H9 (cell line): Measurements from ENCODE around the gene SOX8. TPM values are rescaled to one million over a fixed set of nuclear protein-coding genes. Genes with fewer than 3 reads are reported as not detected.

Source experiments
- DNase-seq: peaks from one replicate; pipeline ENCODE4 v3.0.0-alpha.2; 2017
- H2AFZ ChIP-seq: one replicate; pipeline ENCODE4 v1.6.1; 2013; ENCODE audit warnings: mild to moderate bottlenecking, low read length, control low read depth, moderate library complexity
- H2AK5ac ChIP-seq: 2 replicates; pipeline ENCODE4 v1.6.1; 2013; ENCODE audit warnings: low read length, control low read depth, mixed read lengths; ENCODE audit not compliant: insufficient read length
- H2BK120ac ChIP-seq: one replicate; pipeline ENCODE4 v1.6.1; 2013; ENCODE audit warnings: low read depth, mild to moderate bottlenecking, low read length, control low read depth, inconsistent platforms; ENCODE audit not compliant: poor library complexity, severe bottlenecking
- H2BK12ac ChIP-seq: 2 replicates; pipeline ENCODE4 v1.6.1; 2013; ENCODE audit warnings: low read length, control low read depth, mixed read lengths, low read depth; ENCODE audit not compliant: insufficient read length
- H2BK15ac ChIP-seq: 2 replicates; pipeline ENCODE4 v1.6.1; 2013; ENCODE audit warnings: low read depth, low read length, control low read depth
- H2BK20ac ChIP-seq: one replicate; pipeline ENCODE4 v1.6.1; 2013; ENCODE audit warnings: low read depth, mild to moderate bottlenecking, low read length, control low read depth, inconsistent platforms; ENCODE audit not compliant: poor library complexity, severe bottlenecking
- H2BK5ac ChIP-seq: 2 replicates; pipeline ENCODE4 v1.6.1; 2013; ENCODE audit warnings: low read length, control low read depth, mixed read lengths; ENCODE audit not compliant: insufficient read length
- H3K14ac ChIP-seq: 2 replicates; pipeline ENCODE4 v1.6.1; 2013; ENCODE audit warnings: low read length, control low read depth; ENCODE audit not compliant: insufficient read depth
- H3K18ac ChIP-seq: 2 replicates; pipeline ENCODE4 v1.6.1; 2013; ENCODE audit warnings: low read depth, mild to moderate bottlenecking, mixed read lengths, low read length, control low read depth; ENCODE audit not compliant: insufficient read length
- H3K23ac ChIP-seq: 2 replicates; pipeline ENCODE4 v1.6.1; 2013; ENCODE audit warnings: low read length, control low read depth, mixed read lengths, low read depth; ENCODE audit not compliant: insufficient read length
- H3K23me2 ChIP-seq: 2 replicates; pipeline ENCODE4 v1.6.1; 2013; ENCODE audit warnings: low read depth, mild to moderate bottlenecking, mixed read lengths, low read length, control low read depth; ENCODE audit not compliant: insufficient read length, poor library complexity, severe bottlenecking
- H3K27ac ChIP-seq: 2 replicates; pipeline ENCODE4 v1.5.1; 2013; ENCODE audit warnings: low read length, control low read depth, mixed read lengths, low read depth; ENCODE audit not compliant: insufficient read length
- H3K27me3 ChIP-seq: 2 replicates; pipeline ENCODE4 v1.6.1; 2013; ENCODE audit warnings: low read length, control low read depth, inconsistent platforms; ENCODE audit not compliant: insufficient read depth
- H3K4ac ChIP-seq: 2 replicates; pipeline ENCODE4 v1.6.1; 2013; ENCODE audit warnings: low read depth, mild to moderate bottlenecking, control low read depth, inconsistent platforms, low read length, moderate library complexity
- H3K4me1 ChIP-seq: 2 replicates; pipeline ENCODE4 v1.6.1; 2013; ENCODE audit warnings: low read length, control low read depth, inconsistent platforms; ENCODE audit not compliant: insufficient read depth
- H3K4me2 ChIP-seq: 2 replicates; pipeline ENCODE4 v1.6.1; 2013; ENCODE audit warnings: low read length, control low read depth, mixed read lengths; ENCODE audit not compliant: insufficient read length, insufficient read depth
- H3K56ac ChIP-seq: 2 replicates; pipeline ENCODE4 v1.6.1; 2013; ENCODE audit warnings: low read depth, mild to moderate bottlenecking, mixed read lengths, low read length, control low read depth; ENCODE audit not compliant: insufficient read length
- H3K79me1 ChIP-seq: 2 replicates; pipeline ENCODE4 v1.6.1; 2013; ENCODE audit warnings: low read depth, mild to moderate bottlenecking, moderate library complexity, low read length, control low read depth, inconsistent platforms; ENCODE audit not compliant: insufficient read depth, poor library complexity, severe bottlenecking
- H3K79me2 ChIP-seq: 2 replicates; pipeline ENCODE4 v1.6.1; 2013; ENCODE audit warnings: low read length, control low read depth, inconsistent platforms; ENCODE audit not compliant: insufficient read depth
- H3K9ac ChIP-seq: 2 replicates; pipeline ENCODE4 v1.6.1; 2013; ENCODE audit warnings: low read length, control low read depth, mixed read lengths; ENCODE audit not compliant: insufficient read length; ENCODE audit errors: extremely low read depth
- H3K9me3 ChIP-seq: one replicate; pipeline ENCODE4 v1.6.1; 2013; ENCODE audit warnings: low read depth, low read length, inconsistent platforms; ENCODE audit not compliant: control insufficient read depth
- H3T11ph ChIP-seq: one replicate; pipeline ENCODE4 v1.6.1; 2013; ENCODE audit warnings: mild to moderate bottlenecking, low read length, control low read depth, inconsistent platforms
- H4K20me1 ChIP-seq: one replicate; pipeline ENCODE4 v1.6.1; 2013; ENCODE audit not compliant: control insufficient read depth, insufficient read length, insufficient read depth
- H4K5ac ChIP-seq: 2 replicates; pipeline ENCODE4 v1.6.1; 2013; ENCODE audit warnings: low read depth, mild to moderate bottlenecking, mixed read lengths, low read length, control low read depth; ENCODE audit not compliant: insufficient read length
- H4K8ac ChIP-seq: replicated peaks from 2 replicates; pipeline ENCODE4 v1.6.1; 2013; ENCODE audit warnings: low read length, control low read depth, mixed read lengths, low read depth; ENCODE audit not compliant: insufficient read length
- H4K91ac ChIP-seq: 2 replicates; pipeline ENCODE4 v1.6.1; 2013; ENCODE audit warnings: low read depth, mild to moderate bottlenecking, moderate library complexity, mixed read lengths, low read length, control low read depth; ENCODE audit not compliant: insufficient read length
- H3K27ac Mint-ChIP-seq, 3 experiments: 2 replicates in 2 of 3; 3 replicates in 1 of 3; pipeline ENCODE4 v1.8.0; 2020 to 2021; ENCODE audit warnings: mixed read lengths in 3 of 3, mild to moderate bottlenecking in 1 of 3, moderate library complexity in 1 of 3
- H3K27me3 Mint-ChIP-seq: 2 replicates; pipeline ENCODE4 v1.8.0; 2021; ENCODE audit warnings: low read depth, mild to moderate bottlenecking, moderate library complexity, mixed read lengths
- H3K36me3 Mint-ChIP-seq, 3 experiments: 2 replicates in 2 of 3; 3 replicates in 1 of 3; pipeline ENCODE4 v1.8.0; 2020 to 2021; ENCODE audit warnings: low read depth in 3 of 3, mixed read lengths in 3 of 3; ENCODE audit not compliant: insufficient read depth in 1 of 3
- H3K4me1 Mint-ChIP-seq, 2 experiments: 2 replicates each; pipeline ENCODE4 v1.8.0; 2020; ENCODE audit warnings: mixed read lengths in 2 of 2
- H3K4me3 Mint-ChIP-seq, 2 experiments: 2 replicates in 1 of 2; 3 replicates in 1 of 2; pipeline ENCODE4 v1.8.0; 2020 to 2021; ENCODE audit warnings: mild to moderate bottlenecking in 2 of 2, mixed read lengths in 2 of 2, moderate library complexity in 1 of 2
- H3K9me3 Mint-ChIP-seq, 2 experiments: 2 replicates in 1 of 2; 3 replicates in 1 of 2; pipeline ENCODE4 v1.8.0; 2020; ENCODE audit warnings: mild to moderate bottlenecking in 2 of 2, mixed read lengths in 2 of 2, moderate library complexity in 1 of 2
- WGBS: extraction: QIAGEN DNeasy Blood & Tissue Kit; methylation state at CpG from one replicate; pipeline ENCODE4 v1.1.7; 2013; ENCODE audit warnings: missing lambda C conversion rate, low lambda C conversion rate, mixed read lengths; ENCODE audit not compliant: insufficient read length; ENCODE audit errors: extremely low coverage; 5-methylcytosine and 5-hydroxymethylcytosine counted together
- total RNA-seq: library from RNA; stranded (reverse); gene quantifications from 2 replicates; pipeline ENCODE4 v1.2.1, GENCODE V29; 2021
- TF ChIP-seq, protein P1 (sequence below): fragments of 200-600 bp; sonication (generic); conservative IDR thresholded peaks from 3 replicates; pipeline ENCODE4 v1.8.0; 2021; ENCODE audit warnings: antibody characterized with exemption, mild to moderate bottlenecking

Gene SOX8
- total RNA-seq, 1 experiment from 2014 or later = 8.9 TPM

DNA sequence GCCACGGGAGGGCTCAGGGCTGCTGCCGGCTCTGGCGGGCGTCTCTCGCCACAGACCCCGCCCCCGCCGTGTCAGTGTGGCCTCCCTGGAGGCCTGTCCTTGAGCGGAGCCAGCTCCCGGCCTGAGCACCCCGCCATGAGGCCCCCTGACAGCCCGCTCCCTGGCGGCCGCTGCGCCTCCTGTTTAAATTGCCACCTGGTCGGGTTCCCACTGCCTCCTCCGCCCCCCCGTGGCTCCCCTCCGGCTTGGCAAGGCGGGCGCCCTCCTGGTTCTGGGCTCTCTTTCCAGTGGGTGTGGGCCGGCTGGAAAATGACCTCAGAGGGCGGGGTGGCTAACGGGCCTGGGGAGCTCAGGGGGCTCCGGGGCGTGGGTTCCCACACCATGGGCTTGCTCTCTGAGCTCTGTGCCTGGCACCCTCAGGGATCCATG lies 48.9 kb downstream of the SOX8 start:
- no peak overlapping the region for H4K91ac ChIP-seq
- H3K9me3 Mint-ChIP-seq = no peaks in the 10 kb centered on the region

More for the DNA sequence above, 48.9 kb downstream of the SOX8 start:
- H2BK15ac ChIP-seq = no peak overlapping the region
- H2AFZ ChIP-seq = no peak overlapping the region
- H2BK12ac ChIP-seq = no peak overlapping the region
- no CpG with 5 or more reads among the region's 26 CpGs for WGBS
- no peak overlapping the region for H3K27ac Mint-ChIP-seq
- H2AK5ac ChIP-seq = no peak overlapping the region
- H3K4me2 ChIP-seq = no peak overlapping the region
- no peak overlapping the region for H3K9ac ChIP-seq
- no peak overlapping the region for H4K5ac ChIP-seq
- DNase-seq = no peak
- H3K27ac ChIP-seq = no peak overlapping the region
- H2BK20ac ChIP-seq = no peak overlapping the region
- no peaks in the 10 kb centered on the region for H3K4me1 Mint-ChIP-seq
- no peaks in the 10 kb centered on the region for H4K20me1 ChIP-seq
- no peaks in the 10 kb centered on the region for H3K4me1 ChIP-seq
- H3K79me1 ChIP-seq = no peaks in the 10 kb centered on the region
- no peak overlapping the region for H3K18ac ChIP-seq
- no peaks in the 10 kb centered on the region for H3K36me3 Mint-ChIP-seq
- no peak overlapping the region for H3K56ac ChIP-seq
- H3K27me3 Mint-ChIP-seq = peaks cover 3% of the 10 kb centered on the region
- H2BK120ac ChIP-seq = no peak overlapping the region
- no peak overlapping the region for H3K14ac ChIP-seq
- no peak overlapping the region for H3K23ac ChIP-seq
- no peaks in the 10 kb centered on the region for H3K23me2 ChIP-seq
- H3K9me3 ChIP-seq = no peaks in the 10 kb centered on the region
- no peak overlapping the region for H3T11ph ChIP-seq
- no peaks in the 10 kb centered on the region for H3K27me3 ChIP-seq
- H3K4ac ChIP-seq = no peak overlapping the region
- no peak overlapping the region for H2BK5ac ChIP-seq
- no peaks in the 10 kb centered on the region for H3K79me2 ChIP-seq
- no peak overlapping the region for H4K8ac ChIP-seq
- no peak overlapping the region for H3K4me3 Mint-ChIP-seq
- TF ChIP-seq, protein P1, sequence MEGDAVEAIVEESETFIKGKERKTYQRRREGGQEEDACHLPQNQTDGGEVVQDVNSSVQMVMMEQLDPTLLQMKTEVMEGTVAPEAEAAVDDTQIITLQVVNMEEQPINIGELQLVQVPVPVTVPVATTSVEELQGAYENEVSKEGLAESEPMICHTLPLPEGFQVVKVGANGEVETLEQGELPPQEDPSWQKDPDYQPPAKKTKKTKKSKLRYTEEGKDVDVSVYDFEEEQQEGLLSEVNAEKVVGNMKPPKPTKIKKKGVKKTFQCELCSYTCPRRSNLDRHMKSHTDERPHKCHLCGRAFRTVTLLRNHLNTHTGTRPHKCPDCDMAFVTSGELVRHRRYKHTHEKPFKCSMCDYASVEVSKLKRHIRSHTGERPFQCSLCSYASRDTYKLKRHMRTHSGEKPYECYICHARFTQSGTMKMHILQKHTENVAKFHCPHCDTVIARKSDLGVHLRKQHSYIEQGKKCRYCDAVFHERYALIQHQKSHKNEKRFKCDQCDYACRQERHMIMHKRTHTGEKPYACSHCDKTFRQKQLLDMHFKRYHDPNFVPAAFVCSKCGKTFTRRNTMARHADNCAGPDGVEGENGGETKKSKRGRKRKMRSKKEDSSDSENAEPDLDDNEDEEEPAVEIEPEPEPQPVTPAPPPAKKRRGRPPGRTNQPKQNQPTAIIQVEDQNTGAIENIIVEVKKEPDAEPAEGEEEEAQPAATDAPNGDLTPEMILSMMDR = no peak
